Chondrocyte (in vitro differentiated cells): ENCODE results near the gene EFNA2. TPM values are rescaled to one million over a fixed set of nuclear protein-coding genes. Genes with fewer than 3 reads are reported as not detected.

Source experiments
- DNase-seq: peaks from one replicate; pipeline ENCODE4 v3.0.0; 2021; ENCODE audit warnings: mixed read lengths, low spot score
- H3K27ac Mint-ChIP-seq: one replicate; pipeline ENCODE4 v1.8.0; 2021; ENCODE audit warnings: mild to moderate bottlenecking, moderate library complexity, mixed read lengths; ENCODE audit not compliant: unreplicated experiment
- H3K27me3 Mint-ChIP-seq: 2 replicates; pipeline ENCODE4 v1.8.0; 2021; ENCODE audit warnings: low read depth, mixed read lengths
- H3K36me3 Mint-ChIP-seq: 2 replicates; pipeline ENCODE4 v1.8.0; 2021; ENCODE audit warnings: low read depth, mixed read lengths
- H3K4me1 Mint-ChIP-seq: 2 replicates; pipeline ENCODE4 v1.8.0; 2021; ENCODE audit warnings: low read depth, mild to moderate bottlenecking, mixed read lengths
- H3K4me3 Mint-ChIP-seq: one replicate; pipeline ENCODE4 v1.8.0; 2021; ENCODE audit warnings: mild to moderate bottlenecking, moderate library complexity, mixed read lengths; ENCODE audit not compliant: unreplicated experiment
- H3K9me3 Mint-ChIP-seq: 2 replicates; pipeline ENCODE4 v1.8.0; 2021; ENCODE audit warnings: low read depth, mixed read lengths
- total RNA-seq: library from RNA; stranded (reverse); gene quantifications from 3 replicates; pipeline ENCODE4 v1.2.1, GENCODE V29; 2021
- TF ChIP-seq, protein P1 (sequence below): fragments of 200-600 bp; sonication (generic); IDR thresholded peaks from 2 replicates; pipeline ENCODE4 v1.5.0; 2021; ENCODE audit warnings: antibody characterized with exemption, mild to moderate bottlenecking, moderate library complexity

EFNA2 gene
- total RNA-seq, 1 donor from 2014 or later = 7.0 TPM

DNA sequence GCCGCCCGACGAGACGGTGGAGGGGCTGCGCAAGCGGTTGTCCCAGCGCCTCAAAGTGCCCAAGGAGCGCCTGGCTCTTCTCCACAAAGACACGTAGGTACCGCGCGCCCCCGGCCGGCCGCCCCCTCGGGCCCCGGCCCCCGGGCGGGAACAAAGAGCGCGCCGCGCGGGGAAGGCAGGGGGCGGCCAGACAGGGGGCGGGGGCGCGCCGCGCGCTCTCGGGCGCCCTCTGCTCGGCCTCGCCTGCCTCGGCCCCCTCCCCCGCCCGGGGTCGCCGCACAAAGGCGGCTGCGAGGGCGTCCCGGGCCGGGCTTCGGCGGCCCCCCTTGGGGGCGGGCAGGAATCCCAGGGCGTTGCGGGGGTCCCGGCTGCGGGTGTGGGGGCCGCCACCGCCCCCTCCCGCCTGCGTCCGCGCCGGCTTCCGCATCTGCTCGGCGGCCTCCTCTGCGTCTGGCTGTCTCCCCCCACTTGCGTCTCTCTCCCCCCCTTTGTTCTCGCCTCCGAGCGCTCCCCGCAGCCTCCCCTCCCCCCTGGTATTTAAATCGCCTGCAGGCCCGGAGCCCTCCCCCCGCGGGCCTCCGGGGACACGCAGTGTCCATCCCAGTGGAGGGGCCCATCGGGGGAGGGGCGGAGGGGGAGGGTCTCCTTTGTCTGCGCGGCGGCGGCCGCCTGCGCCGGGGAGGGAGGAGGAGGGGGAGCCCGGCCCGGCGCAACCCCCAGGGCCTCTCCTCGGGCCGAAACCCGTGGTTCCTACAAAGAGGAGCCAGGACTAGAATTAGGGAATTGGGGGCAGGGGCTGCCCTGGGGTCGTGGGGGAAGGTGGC lies 35.0 kb upstream of the EFNA2 start:
- Mint-ChIP-seq H3K27ac (peak overlapping the region; percentile 92), H3K4me1 (peaks cover 24% of the 10 kb centered on the region), H3K4me3 (peak overlapping the region; percentile 90), H3K27me3 (no peaks in the 10 kb centered on the region), H3K36me3 (peaks cover 19% of the 10 kb centered on the region), H3K9me3 (no peaks in the 10 kb centered on the region)
- no peak for DNase-seq
- TF ChIP-seq, protein P1, sequence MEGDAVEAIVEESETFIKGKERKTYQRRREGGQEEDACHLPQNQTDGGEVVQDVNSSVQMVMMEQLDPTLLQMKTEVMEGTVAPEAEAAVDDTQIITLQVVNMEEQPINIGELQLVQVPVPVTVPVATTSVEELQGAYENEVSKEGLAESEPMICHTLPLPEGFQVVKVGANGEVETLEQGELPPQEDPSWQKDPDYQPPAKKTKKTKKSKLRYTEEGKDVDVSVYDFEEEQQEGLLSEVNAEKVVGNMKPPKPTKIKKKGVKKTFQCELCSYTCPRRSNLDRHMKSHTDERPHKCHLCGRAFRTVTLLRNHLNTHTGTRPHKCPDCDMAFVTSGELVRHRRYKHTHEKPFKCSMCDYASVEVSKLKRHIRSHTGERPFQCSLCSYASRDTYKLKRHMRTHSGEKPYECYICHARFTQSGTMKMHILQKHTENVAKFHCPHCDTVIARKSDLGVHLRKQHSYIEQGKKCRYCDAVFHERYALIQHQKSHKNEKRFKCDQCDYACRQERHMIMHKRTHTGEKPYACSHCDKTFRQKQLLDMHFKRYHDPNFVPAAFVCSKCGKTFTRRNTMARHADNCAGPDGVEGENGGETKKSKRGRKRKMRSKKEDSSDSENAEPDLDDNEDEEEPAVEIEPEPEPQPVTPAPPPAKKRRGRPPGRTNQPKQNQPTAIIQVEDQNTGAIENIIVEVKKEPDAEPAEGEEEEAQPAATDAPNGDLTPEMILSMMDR = no peak

DNA sequence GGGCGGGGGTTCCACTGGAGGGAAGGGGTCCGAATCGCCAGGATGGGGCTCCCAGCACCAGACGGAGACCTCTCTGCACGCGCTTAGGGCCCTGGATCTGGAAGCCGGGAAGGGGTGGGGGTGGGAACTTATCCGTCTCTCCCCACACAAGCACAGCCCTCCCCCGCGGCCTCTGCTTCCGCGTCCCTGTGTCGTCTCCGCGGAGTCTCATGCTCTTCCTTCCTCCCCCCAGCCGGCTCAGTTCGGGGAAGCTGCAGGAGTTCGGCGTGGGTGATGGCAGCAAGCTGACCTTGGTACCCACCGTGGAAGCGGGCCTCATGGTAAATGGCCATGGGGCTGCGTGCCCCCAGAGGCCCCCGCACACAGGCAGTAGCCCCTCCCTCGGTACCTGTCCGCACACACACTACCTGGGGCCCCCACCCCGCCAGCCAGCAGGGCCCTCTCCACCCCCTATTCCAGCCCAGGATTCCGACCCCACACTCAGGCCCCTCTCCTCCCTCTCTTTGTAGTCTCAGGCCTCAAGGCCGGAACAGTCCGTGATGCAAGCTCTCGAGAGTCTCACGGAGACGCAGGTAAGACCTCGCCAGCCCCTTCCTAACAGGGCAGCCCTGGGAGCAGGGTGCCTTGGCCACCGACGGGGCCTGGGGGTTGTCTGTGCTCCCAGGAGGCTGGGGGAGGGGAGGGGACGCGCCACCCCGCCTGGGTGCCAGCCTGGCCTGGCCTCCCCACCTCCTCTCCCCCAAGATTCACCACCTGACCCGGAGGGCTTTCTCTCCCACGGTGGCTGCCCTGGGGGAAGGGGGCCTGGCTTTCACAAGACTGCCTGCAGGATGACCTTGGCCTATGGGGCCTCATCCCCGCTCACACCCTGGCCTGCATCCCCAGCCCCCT lies 34.1 kb upstream of the EFNA2 start:
- DNase-seq = no peak
- Mint-ChIP-seq H3K27ac (peak overlapping the region; percentile 92), H3K36me3 (peaks cover 22% of the 10 kb centered on the region), H3K4me3 (peak overlapping the region; percentile 90), H3K9me3 (no peaks in the 10 kb centered on the region), H3K4me1 (peaks cover 33% of the 10 kb centered on the region), H3K27me3 (no peaks in the 10 kb centered on the region)
- TF ChIP-seq, protein P1 = no peak

DNA sequence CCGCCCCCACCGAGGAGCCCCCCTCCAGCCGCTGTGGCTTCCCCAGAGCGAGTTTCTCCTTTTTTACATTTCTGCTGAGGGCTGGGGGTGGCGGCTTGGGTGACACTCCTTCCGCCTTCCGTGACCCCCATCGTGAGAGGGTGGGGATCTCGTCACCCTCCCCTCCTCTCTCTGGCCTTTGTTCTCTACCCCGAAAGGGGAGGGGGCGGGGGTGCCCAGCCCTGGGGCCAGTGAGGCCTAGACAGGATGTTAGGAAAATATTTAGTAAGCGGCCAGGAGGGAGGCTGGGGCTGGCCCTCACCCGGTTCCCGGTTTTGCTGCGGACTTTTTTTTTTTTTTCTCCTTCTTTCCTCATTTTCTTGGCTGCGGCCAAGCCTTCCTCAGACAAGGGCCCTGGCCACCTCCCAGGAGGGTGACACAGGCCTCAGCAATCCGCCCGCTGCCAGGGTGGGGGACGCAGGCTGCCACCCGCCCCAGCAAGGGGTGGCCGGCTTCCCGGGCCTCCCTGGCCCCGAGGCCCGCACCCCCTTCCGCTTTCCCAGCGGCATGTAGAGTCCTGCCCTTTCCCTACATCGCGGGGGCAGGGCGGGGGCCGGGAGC lies 33.4 kb upstream of the EFNA2 start:
- Mint-ChIP-seq H3K27me3 (no peaks in the 10 kb centered on the region), H3K9me3 (no peaks in the 10 kb centered on the region), H3K27ac (peak overlapping the region; percentile 92), H3K36me3 (peaks cover 23% of the 10 kb centered on the region), H3K4me3 (peak overlapping the region; percentile 90), H3K4me1 (peaks cover 36% of the 10 kb centered on the region)
- TF ChIP-seq, protein P1 = no peak
- DNase-seq = no peak

DNA sequence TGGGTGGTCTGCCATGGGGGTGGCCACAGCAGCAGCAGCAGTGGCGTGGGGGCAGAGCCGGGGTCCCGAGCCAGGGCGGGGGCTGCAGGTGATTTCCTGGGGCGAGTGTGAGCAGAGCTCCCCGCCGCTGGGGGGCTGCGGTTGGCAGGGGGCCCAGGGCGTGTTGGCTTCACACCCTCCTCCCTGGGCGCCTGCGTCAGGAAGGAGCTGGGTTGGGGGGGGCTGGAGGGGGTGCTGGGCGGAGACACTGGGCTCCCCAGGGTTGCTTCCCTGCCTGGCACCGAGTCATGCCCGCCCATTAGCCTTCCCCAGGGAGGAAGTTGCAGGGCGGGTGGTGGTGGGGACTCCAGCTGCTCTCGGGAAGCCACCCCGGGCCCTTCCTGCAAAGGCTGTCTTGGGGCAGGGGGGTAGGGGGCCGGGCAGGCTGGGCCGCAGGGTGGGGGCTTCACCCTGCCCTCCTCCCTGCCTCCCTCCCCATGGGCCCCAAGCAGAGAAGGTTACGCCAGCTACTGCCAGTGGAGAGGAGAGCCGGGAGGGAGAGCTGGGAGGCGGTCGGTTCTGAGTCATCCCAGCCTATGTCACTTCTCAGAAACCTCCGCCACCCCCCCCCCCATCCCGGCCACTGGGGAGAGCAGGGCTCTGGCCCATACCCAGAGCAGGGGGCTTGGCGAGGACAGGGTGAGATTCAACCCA lies 32.7 kb upstream of the EFNA2 start:
- peaks cover 28% of the 10 kb centered on the region for H3K36me3 Mint-ChIP-seq
- H3K27me3 Mint-ChIP-seq = no peaks in the 10 kb centered on the region
- TF ChIP-seq, protein P1 = peak; percentile 54
- peak overlapping the region; percentile 89 for H3K27ac Mint-ChIP-seq
- H3K4me1 Mint-ChIP-seq = peaks cover 43% of the 10 kb centered on the region
- H3K9me3 Mint-ChIP-seq = no peaks in the 10 kb centered on the region
- DNase-seq = no peak
- H3K4me3 Mint-ChIP-seq = peak overlapping the region; percentile 90
